Naive thymus-derived CD4-positive, alpha-beta T cell (primary cell): ENCODE results near the gene CSTPP1. TPM values are rescaled to one million over a fixed set of nuclear protein-coding genes. Genes with fewer than 3 reads are reported as not detected.
A peak's percentile ranks its signal among the peaks of the same experiment; 100 is the strongest.

Experiments
- ATAC-seq: fragments of 150-1000 bp; cut with Tn5 transposase; 2 replicates; pipeline ENCODE4 v1.10.0; 2021; ENCODE audit warnings: mild to moderate bottlenecking, moderate library complexity
- CTCF ChIA-PET: fragments of 350-600 bp; sonication (Branson Sonifier 250); formaldehyde crosslinking; loops from one replicate; lab custom pipeline; 2021; ENCODE audit warnings: antibody characterized with exemption; lab: Charles Lee
- POLR2A ChIA-PET: fragments of 350-600 bp; sonication (Branson Sonifier 250); formaldehyde crosslinking; loops from one replicate; lab custom pipeline; 2021; ENCODE audit warnings: antibody characterized with exemption, inconsistent platforms; lab: Charles Lee
- DNase-seq, 9 donors: peaks; one replicate each; pipeline versions ENCODE4 v3.0.0 to v3.0.0-alpha.2; 2020 to 2022; ENCODE audit warnings: mixed read lengths in 1 of 9
- H3K27ac ChIP-seq: one replicate; pipeline ENCODE4 v1.7.0; 2013; ENCODE audit warnings: mild to moderate bottlenecking, low read depth, low read length, moderate library complexity
- H3K27me3 ChIP-seq, 2 donors: one replicate each; pipeline ENCODE4 v1.7.0; 2013; ENCODE audit warnings: low read length in 2 of 2, mild to moderate bottlenecking in 2 of 2, moderate library complexity in 2 of 2; ENCODE audit not compliant: control insufficient read depth in 2 of 2, insufficient read depth in 2 of 2
- H3K36me3 ChIP-seq, 3 experiments: 1 replicate in 2 of 3; 2 replicates in 1 of 3; pipeline ENCODE4 v1.7.0; 2013; ENCODE audit warnings: low read length in 3 of 3, mild to moderate bottlenecking in 3 of 3, moderate library complexity in 1 of 3; ENCODE audit not compliant: insufficient read depth in 3 of 3, control insufficient read depth in 2 of 3
- H3K4me1 ChIP-seq, 2 donors: one replicate each; pipeline ENCODE4 v1.7.0; 2013; ENCODE audit warnings: low read length in 2 of 2, mild to moderate bottlenecking in 2 of 2, moderate library complexity in 1 of 2; ENCODE audit not compliant: control insufficient read depth in 2 of 2, insufficient read depth in 2 of 2
- H3K4me3 ChIP-seq: 2 replicates; pipeline ENCODE4 v1.7.0; 2013; ENCODE audit warnings: mild to moderate bottlenecking, low read length
- H3K9me3 ChIP-seq, 3 experiments: 1 replicate in 2 of 3; 2 replicates in 1 of 3; pipeline ENCODE4 v1.7.0; 2013; ENCODE audit warnings: low read length in 3 of 3; ENCODE audit not compliant: control insufficient read depth in 2 of 3
- H3K27ac Mint-ChIP-seq, 9 donors: one replicate each; pipeline ENCODE4 v1.8.0; 2020 to 2022; ENCODE audit warnings: mixed read lengths in 9 of 9, mild to moderate bottlenecking in 8 of 9, moderate library complexity in 5 of 9, inconsistent platforms in 2 of 9
- H3K27me3 Mint-ChIP-seq, 5 donors: one replicate each; pipeline ENCODE4 v1.8.0; 2021 to 2022; ENCODE audit warnings: mixed read lengths in 5 of 5, mild to moderate bottlenecking in 1 of 5
- H3K36me3 Mint-ChIP-seq, 5 donors: one replicate each; pipeline ENCODE4 v1.8.0; 2020 to 2022; ENCODE audit warnings: mixed read lengths in 5 of 5, mild to moderate bottlenecking in 3 of 5, inconsistent platforms in 1 of 5
- H3K4me1 Mint-ChIP-seq, 7 donors: one replicate each; pipeline ENCODE4 v1.8.0; 2020 to 2022; ENCODE audit warnings: mixed read lengths in 7 of 7, mild to moderate bottlenecking in 3 of 7, inconsistent platforms in 1 of 7
- H3K4me3 Mint-ChIP-seq, 10 donors: one replicate each; pipeline ENCODE4 v1.8.0; 2020 to 2022; ENCODE audit warnings: mild to moderate bottlenecking in 10 of 10, mixed read lengths in 10 of 10, moderate library complexity in 6 of 10, inconsistent platforms in 2 of 10
- H3K9me3 Mint-ChIP-seq, 11 donors: one replicate each; pipeline ENCODE4 v1.8.0; 2020 to 2022; ENCODE audit warnings: mixed read lengths in 11 of 11, mild to moderate bottlenecking in 4 of 11, inconsistent platforms in 1 of 11, moderate library complexity in 1 of 11
- intact Hi-C, 2 donors: fragments of 100-400 bp; cut with micrococcal nuclease; formaldehyde crosslinking; loops; one replicate each; pipeline ENCODE4 v1.15.1; 2023
- polyA plus RNA-seq, 2 donors: library from polyadenylated mRNA; unstranded; fragments of 300-500 nt; fragmentation: Illumina TruSeq; gene quantifications; one replicate each; pipeline ENCODE4 v1.2.3, GENCODE V29; 2021
- total RNA-seq, 6 experiments: library from RNA in 5 of 6; stranded (reverse) in 5 of 6; gene quantifications; 1 replicate in 5 of 6; 2 replicates in 1 of 6; pipeline ENCODE4 v1.2.3 and lab custom pipeline; 2021 to 2026

The CSTPP1 gene
- total and polyA plus RNA-seq, 7 experiments from 2014 or later, result 9.3 to 18.6 (median 16.1) TPM

GRCh38 chr11:47177846-47178245, 241.3 kb downstream of the CSTPP1 start:
- H3K27ac ChIP-seq, result peak overlapping the region; percentile 97
- peak overlapping the region; percentile 93 for H3K4me3 ChIP-seq
- peak overlapping the region; percentile 92 to 99 (median 98) for H3K4me3 Mint-ChIP-seq
- ChIA-PET POLR2A (interaction anchor here (0.8 to 5.9 kb wide), 10 partner anchors 8 to 397 kb away, joined by 3 to 48 read pairs (median 8); partner anchors contain the start of genes ACP2, DDB2, MADD and PACSIN3), CTCF (interaction anchor here (0.6 to 1.8 kb wide), 10 partner anchors 25 to 275 kb away, joined by 3 to 15 read pairs (median 4); partner anchors contain the start of genes ACP2 and DDB2)
- no peaks in the 10 kb centered on the region for H3K27me3 Mint-ChIP-seq
- peaks cover 19 to 49% (median 34%) of the 10 kb centered on the region in 7 donors for H3K4me1 Mint-ChIP-seq
- no peaks in the 10 kb centered on the region for H3K9me3 ChIP-seq
- no peak for ATAC-seq
- DNase-seq, result no peak
- peaks cover 0 to 4% (median 0%) of the 10 kb centered on the region in 11 donors for H3K9me3 Mint-ChIP-seq
- H3K36me3 ChIP-seq, result peaks cover 0 to 28% (median 0%) of the 10 kb centered on the region in 3 experiments
- no peaks in the 10 kb centered on the region for H3K27me3 ChIP-seq
- intact Hi-C loops, result loop anchor here (1.0 to 10.0 kb wide), 28 partner anchors 8 to 1335 kb away; partner anchors contain the start of genes ACP2 (in 2 of the 2), CELF1 (in 2 of the 2), DDB2 (in 2 of the 2) and PACSIN3 (in 2 of the 2)
- H3K36me3 Mint-ChIP-seq, result peaks cover 0 to 10% (median 5%) of the 10 kb centered on the region in 5 donors
- H3K27ac Mint-ChIP-seq, result peak overlapping the region; percentile 97 to 100 (median 99)
- H3K4me1 ChIP-seq, result peaks cover 19 to 27% of the 10 kb centered on the region in 2 donors

- Mint-ChIP-seq H3K27me3 (peaks cover 0 to 1% (median 0%) of the 10 kb centered on the region in 5 donors), H3K4me3 (no peak overlapping the region), H3K27ac (peak overlapping the region in 6 of 9 donors; percentile 22 to 97 (median 65)), H3K4me1 (peaks cover 19 to 44% (median 30%) of the 10 kb centered on the region in 7 donors), H3K36me3 (peaks cover 0 to 8% (median 5%) of the 10 kb centered on the region in 5 donors), H3K9me3 (peaks cover 0 to 4% (median 0%) of the 10 kb centered on the region in 11 donors)
- intact Hi-C loops, result loop anchor here (5.0 to 10.0 kb wide), 8 partner anchors 174 to 1261 kb away; partner anchors contain the start of genes AGBL2 (in 1 of the 2), CELF1 (in 1 of the 2), DGKZ (in 1 of the 2) and MYBPC3 (in 1 of the 2)
- Histone ChIP-seq H3K9me3 (no peaks in the 10 kb centered on the region), H3K36me3 (peaks cover 0 to 24% (median 0%) of the 10 kb centered on the region in 3 experiments), H3K27me3 (peaks cover 0 to 4% of the 10 kb centered on the region in 2 donors), H3K4me3 (no peak overlapping the region), H3K27ac (no peak overlapping the region), H3K4me1 (peaks cover 19 to 24% of the 10 kb centered on the region in 2 donors)
- ATAC-seq, result no peak
- CTCF ChIA-PET, result interaction anchor here (0.6 to 1.8 kb wide), 10 partner anchors 16 to 275 kb away, joined by 3 to 15 read pairs (median 4); partner anchors contain the start of genes ACP2 and DDB2
- DNase-seq, result no peak
- POLR2A ChIA-PET, result interaction anchor here (0.5 to 5.9 kb wide), 11 partner anchors 9 to 397 kb away, joined by 3 to 48 read pairs (median 7); partner anchors contain the start of genes ACP2, DDB2, MADD and PACSIN3
Measured at GRCh38 chr11:47178316-47178715, 241.8 kb downstream of the CSTPP1 start.

DNA sequence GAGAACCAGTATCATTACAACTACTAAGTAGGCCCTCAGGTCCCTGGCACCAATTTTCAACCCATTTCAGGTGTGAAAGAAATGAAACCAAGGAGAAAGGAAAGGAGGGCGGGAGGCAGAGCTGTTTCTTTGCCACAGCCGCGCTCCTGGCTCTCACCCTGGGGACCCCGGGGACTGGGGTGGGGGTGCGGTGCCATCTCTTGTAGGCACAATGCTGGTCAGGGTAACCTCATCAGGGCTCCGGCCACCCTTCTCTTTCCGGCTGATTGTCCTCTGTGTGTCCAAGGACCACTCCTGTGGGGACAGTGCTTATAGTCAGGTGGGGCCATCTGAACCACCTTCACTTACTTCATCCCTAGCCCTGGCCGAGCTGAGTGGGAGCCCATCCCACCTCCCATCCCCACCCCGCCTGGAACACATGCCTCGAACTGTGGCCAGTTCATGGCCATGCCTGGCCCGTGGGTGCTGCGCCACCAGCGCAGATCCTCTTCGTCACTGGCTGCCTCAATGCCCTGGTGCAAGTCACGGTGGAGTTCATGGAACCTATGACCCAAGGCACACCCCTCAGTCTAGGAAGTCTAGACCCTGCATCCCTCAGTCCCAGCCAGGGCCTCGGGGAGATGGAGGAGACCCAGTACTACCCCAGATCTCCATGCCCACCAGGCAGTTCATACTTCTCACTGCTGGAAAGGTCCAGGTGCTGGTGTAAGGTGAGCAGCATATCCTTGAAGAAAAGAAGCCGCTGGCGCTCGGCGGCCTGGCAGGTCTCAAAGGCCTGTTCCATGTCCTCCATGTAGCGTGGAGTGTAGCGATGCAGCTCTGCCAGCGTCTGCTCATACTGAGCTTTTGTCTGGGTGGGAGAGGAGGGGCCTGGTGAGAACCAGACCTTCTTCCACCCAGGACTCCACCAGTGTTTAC, 242.4 kb downstream of the CSTPP1 start:
- H3K36me3 ChIP-seq, result peaks cover 0 to 17% (median 0%) of the 10 kb centered on the region in 3 experiments
- ATAC-seq, result no peak
- CTCF ChIA-PET, result interaction anchor here (0.7 to 1.6 kb wide), 9 partner anchors 17 to 508 kb away, joined by 3 to 15 read pairs (median 4); partner anchors contain the start of gene ACP2
- peaks cover 0 to 4% (median 0%) of the 10 kb centered on the region in 11 donors for H3K9me3 Mint-ChIP-seq
- H3K4me1 Mint-ChIP-seq, result peaks cover 14 to 38% (median 23%) of the 10 kb centered on the region in 7 donors
- H3K27ac Mint-ChIP-seq, result peak overlapping the region in 5 of 9 donors; percentile 28 to 97 (median 63)
- intact Hi-C loops, result loop anchor here (5.0 to 10.0 kb wide), 8 partner anchors 173 to 1262 kb away; partner anchors contain the start of genes AGBL2 (in 1 of the 2), CELF1 (in 1 of the 2), DGKZ (in 1 of the 2) and MYBPC3 (in 1 of the 2)
- POLR2A ChIA-PET, result interaction anchor here (0.5 to 5.9 kb wide), 10 partner anchors 8 to 396 kb away, joined by 3 to 48 read pairs (median 8); partner anchors contain the start of genes ACP2, DDB2, MADD and PACSIN3
- no peak overlapping the region for H3K27ac ChIP-seq
- DNase-seq, result no peak
- H3K4me3 Mint-ChIP-seq, result peak overlapping the region in 2 of 10 donors; percentile 2 to 55
- H3K27me3 Mint-ChIP-seq, result peaks cover 0 to 8% (median 0%) of the 10 kb centered on the region in 5 donors
- no peaks in the 10 kb centered on the region for H3K9me3 ChIP-seq
- H3K27me3 ChIP-seq, result peaks cover 0 to 7% of the 10 kb centered on the region in 2 donors
- peaks cover 0 to 2% (median under 1%) of the 10 kb centered on the region in 5 donors for H3K36me3 Mint-ChIP-seq
- no peak overlapping the region for H3K4me3 ChIP-seq
- H3K4me1 ChIP-seq, result peaks cover 19 to 24% of the 10 kb centered on the region in 2 donors

- Histone ChIP-seq H3K27me3 (peaks cover 0 to 7% of the 10 kb centered on the region in 2 donors), H3K9me3 (no peaks in the 10 kb centered on the region), H3K27ac (no peak overlapping the region), H3K4me3 (no peak overlapping the region), H3K36me3 (peaks cover 0 to 13% (median 0%) of the 10 kb centered on the region in 3 experiments), H3K4me1 (peaks cover 19 to 24% of the 10 kb centered on the region in 2 donors)
- Mint-ChIP-seq H3K27me3 (peaks cover 4 to 13% (median 4%) of the 10 kb centered on the region in 5 donors), H3K9me3 (peaks cover 0 to 5% (median 0%) of the 10 kb centered on the region in 11 donors), H3K27ac (peak overlapping the region in 5 of 9 donors; percentile 20 to 83 (median 56)), H3K36me3 (peaks cover 0 to 2% (median 0%) of the 10 kb centered on the region in 5 donors), H3K4me1 (peaks cover 14 to 36% (median 22%) of the 10 kb centered on the region in 7 donors), H3K4me3 (peak overlapping the region in 2 of 10 donors; percentile 55 to 69)
- ATAC-seq, result no peak
- intact Hi-C loops, result loop anchor here (5.0 to 10.0 kb wide), 8 partner anchors 173 to 1262 kb away; partner anchors contain the start of genes AGBL2 (in 1 of the 2), CELF1 (in 1 of the 2), DGKZ (in 1 of the 2) and MYBPC3 (in 1 of the 2)
- ChIA-PET POLR2A (interaction anchor here (1.4 to 5.9 kb wide), 3 partner anchors 35 to 91 kb away, joined by 4 to 48 read pairs (median 9); partner anchors contain the start of gene DDB2), CTCF (interaction anchor here (0.5 to 1.2 kb wide), 6 partner anchors 18 to 756 kb away, joined by 3 to 5 read pairs (median 3); partner anchors contain the start of gene ACP2)
- DNase-seq, result peak in 5 of 9 donors; percentile 24 to 44 (median 33)
Measured at GRCh38 chr11:47179655-47179991, 243.1 kb downstream of the CSTPP1 start.

GRCh38 chr11:47180006-47180787, 243.6 kb downstream of the CSTPP1 start:
- Histone ChIP-seq H3K27ac (no peak overlapping the region), H3K36me3 (peaks cover 0 to 8% (median 0%) of the 10 kb centered on the region in 3 experiments), H3K9me3 (no peaks in the 10 kb centered on the region), H3K4me3 (no peak overlapping the region), H3K27me3 (peaks cover 0 to 7% of the 10 kb centered on the region in 2 donors), H3K4me1 (peaks cover 18 to 19% of the 10 kb centered on the region in 2 donors)
- CTCF ChIA-PET, result interaction anchor here (0.5 to 1.2 kb wide), 6 partner anchors 67 to 756 kb away, joined by 3 to 5 read pairs (median 4); partner anchors contain the start of gene ACP2
- peak overlapping the region in 1 of 10 donors; percentile 69 for H3K4me3 Mint-ChIP-seq
- H3K27ac Mint-ChIP-seq, result peak overlapping the region in 2 of 9 donors; percentile 20 to 28
- intact Hi-C loops, result no loop called here
- DNase-seq (no peak), ATAC-seq (no peak)
- peaks cover 4 to 13% (median 4%) of the 10 kb centered on the region in 5 donors for H3K27me3 Mint-ChIP-seq
- peaks cover 0 to 2% (median 0%) of the 10 kb centered on the region in 5 donors for H3K36me3 Mint-ChIP-seq
- H3K4me1 Mint-ChIP-seq, result peaks cover 14 to 30% (median 22%) of the 10 kb centered on the region in 7 donors
- H3K9me3 Mint-ChIP-seq, result peaks cover 0 to 5% (median 0%) of the 10 kb centered on the region in 11 donors
- POLR2A ChIA-PET, result interaction anchor here (1.4 to 5.9 kb wide), 3 partner anchors 35 to 90 kb away, joined by 4 to 48 read pairs (median 9); partner anchors contain the start of gene DDB2
